Endometrium (tissue), 2 donors: ENCODE data around the gene TLE2.

Experiments used
- FAIRE-seq: peaks from 2 replicates; lab custom pipeline; 2012; peaks lifted over from hg19 to GRCh38; lab: Jason Lieb, UNC
- donor health status: control.
- donor health status: control.

Gene TLE2

DNA sequence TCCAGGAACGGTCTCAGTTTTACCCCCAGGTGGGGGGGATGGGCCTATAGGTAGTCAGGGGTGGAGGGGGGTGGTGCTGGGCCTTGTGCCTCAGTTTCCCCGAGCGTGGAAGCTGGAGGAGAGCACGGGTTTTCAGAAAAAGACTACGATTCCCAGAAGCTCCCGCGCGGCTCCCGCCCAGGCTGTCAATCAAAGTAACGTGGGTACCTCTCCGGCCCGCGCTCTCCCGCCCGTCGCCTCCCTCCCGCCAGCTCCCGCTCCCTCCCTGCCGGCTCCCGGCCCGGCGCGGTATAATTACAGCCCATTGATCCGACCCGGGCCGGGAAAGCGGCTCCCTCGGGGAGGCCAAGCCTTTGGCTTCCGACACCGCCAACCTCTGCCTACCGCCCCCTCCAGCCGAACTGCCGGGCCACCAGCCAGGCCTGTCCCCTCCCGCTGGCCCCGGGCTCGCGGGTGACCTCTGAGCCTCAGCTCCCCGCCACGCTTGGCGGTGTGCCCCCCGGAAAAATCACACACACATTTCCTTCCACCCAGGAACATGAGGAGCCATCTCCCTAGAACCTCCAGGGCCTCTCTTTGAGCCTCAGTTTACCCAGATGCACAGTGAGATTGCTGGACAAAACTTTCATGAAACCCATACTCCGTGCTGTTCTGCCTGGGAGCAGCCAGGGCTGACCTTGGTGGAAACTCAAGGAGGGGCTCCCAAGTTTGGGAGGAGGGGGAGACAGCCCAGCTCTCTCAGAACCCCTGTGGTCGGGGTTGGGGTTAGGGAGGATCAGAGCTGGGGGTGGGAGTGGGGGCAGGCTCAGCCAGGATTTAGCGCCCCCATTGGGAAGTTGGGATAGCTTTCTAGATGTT, 7.3 kb upstream of the TLE2 start:
- no peak for FAIRE-seq

DNA sequence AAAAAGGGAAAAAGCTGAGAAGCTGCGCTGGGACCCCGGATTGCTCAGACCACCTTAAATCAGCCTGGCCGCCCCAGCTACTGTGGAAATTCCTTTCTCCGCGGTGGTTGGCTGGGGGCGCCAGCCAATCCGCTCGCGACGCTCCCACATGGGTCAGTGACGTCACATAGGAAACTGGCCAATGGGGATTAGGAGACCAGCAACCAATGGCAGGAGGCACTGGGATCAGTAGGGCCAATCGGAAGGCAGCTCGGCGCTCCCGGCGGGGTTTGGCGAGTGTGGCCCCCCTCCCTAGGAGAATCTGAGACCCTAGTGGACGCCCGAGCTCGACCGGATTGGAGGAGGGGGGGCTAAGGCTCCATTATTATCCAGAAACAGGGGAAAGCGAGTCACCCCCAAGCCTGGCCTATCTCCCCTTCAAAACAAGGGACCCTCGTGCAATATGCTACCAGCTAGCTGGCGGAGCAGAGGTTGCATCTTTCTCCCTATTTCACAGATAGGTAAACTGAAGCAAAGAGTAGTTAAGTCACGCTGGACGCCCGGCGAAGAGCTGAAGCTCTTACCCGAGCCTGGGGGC, 6.5 kb upstream of the TLE2 start:
- peak; percentile 99 for FAIRE-seq

DNA sequence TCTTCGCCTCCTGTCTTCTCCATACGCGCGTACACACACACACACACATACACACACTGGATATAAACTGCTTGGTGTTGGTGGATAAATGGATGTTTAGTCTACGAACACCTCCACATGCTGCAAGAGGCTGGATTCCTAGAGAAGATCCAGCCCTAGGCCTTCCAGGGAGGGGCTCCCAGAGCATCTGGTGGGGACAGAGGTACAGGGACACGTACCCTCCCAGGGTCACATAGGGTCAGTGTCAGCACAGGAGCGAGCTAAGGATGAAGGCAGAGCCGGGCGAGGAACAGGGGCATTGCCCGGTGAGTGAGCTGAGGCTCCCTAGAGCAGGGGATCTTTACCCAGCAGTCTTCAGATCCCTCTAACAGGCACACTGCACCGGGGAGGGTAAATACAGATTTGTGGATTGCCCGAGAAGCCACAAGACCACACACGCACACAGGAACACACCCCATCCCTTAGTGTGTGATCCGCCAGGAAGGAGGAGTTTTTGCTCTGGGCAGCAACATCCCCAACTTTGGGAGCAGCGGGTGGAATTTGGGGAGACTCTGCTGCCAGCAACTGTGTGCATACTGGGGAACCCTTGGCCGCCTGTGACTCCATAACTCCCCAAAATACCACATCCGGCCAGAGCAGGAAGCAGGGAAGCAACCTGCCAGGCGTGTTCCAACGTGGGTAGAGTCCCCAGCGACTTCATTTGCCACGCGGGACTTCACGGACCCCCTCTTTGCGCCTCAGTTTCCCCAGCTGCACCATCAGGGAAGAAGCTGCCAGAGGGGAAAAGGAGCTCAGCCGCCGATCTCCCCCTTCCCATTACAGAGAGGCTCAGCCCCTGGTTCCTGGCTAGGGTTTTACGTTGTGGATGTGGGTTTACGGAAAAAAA, 5.8 kb upstream of the TLE2 start:
- FAIRE-seq: no peak

DNA sequence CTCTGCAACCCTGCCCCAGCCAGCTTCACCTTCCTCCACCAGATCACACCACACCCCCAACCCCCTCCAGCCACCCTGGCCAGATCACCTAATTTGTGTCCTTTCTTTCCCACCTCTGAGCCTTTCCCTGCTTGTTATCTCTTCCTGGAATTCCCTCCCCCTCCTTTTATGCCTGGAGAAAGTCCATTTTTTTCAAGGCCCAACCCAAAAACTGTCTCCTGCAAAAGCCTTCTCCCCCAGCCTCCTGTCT, 5.3 kb upstream of the TLE2 start:
- no peak for FAIRE-seq

DNA sequence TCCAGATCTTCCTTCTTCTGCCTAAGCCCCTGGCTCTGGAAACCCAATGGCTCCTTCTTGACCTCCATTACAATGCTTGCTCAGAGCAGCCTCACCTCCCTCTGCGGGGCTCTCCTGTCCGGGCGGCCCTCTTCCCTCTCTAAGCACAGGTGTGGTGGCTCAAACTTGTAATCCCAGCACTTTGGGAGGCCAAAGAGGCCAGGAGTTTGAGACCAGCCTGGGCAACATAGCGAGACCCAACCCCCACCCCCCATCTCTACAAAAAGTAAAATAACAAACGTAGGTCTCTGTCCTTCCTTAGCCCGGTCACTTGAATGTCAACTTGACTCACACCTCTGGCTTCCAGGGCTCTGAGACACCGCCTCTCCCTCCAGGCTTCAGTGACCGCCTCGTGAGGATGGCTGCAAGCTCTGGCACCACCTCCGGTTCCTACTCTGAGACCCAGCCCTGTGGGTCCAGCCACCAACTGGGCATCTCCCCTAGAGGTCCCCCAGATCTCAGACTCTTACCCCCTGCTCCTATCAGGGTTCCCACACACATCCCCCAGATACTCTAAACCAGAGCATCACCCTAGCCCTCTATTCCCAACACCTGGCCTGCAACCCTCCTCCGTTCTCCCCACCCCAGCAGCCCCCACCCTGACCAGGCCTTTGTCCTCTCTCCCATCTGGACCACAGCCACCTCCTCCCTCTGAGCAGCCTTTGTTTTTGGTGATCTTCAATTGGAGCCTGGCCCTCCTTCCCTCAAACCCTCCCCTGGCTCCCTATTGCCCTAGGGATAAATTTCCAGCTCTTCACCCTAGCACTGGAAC, 4.7 kb upstream of the TLE2 start:
- no peak for FAIRE-seq

DNA sequence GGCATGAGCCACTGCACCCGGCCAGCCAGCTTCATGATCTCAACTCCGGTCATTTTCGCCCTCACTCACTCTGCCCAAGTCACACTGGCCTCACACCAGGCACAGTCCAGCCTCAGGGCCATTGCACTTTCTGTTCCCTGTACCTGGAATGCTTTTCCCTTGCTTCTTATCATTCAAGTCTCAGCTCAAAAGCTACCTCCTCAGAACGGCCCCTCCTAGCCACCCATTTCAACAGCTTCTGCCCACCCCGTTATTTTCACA, 2.5 kb upstream of the TLE2 start:
- no peak for FAIRE-seq

DNA sequence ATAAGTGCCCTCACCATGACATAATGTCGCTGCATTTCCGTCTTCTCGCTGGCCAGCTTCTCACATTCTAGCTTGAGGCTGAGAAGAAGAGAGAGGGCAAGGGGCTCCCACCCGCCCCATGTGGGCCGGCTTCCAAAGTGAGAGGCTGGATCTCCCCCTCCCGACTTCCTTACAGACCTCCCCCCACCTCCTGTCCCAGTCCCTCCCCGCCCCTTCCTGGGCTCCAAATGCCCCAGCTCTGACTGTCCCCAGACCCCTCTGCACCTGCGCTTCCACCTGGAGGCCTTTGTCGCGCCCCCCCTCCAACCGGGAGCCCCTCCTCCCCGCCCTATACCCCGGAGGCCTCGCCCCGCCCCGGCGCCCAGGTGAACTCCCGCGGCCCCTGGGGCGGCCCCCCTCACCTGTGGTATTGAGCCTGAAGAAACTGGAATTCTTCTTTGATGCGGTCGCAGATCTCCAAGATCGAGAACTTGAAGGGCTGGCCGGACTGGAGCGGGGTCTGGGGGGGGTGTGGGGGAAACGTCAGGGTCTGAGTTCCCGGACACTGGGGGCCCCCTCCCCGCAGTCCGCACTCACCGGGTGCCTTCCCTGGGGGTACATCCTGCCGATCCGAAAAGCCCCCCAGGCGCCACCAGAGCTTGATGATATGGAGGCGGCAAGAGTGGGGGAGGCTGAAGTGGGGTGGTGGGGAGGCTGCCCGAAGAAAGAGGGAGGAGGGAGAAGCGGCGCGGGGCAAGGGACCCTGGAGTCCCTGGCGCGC, 595 bp downstream of the TLE2 start:
- FAIRE-seq: no peak

DNA sequence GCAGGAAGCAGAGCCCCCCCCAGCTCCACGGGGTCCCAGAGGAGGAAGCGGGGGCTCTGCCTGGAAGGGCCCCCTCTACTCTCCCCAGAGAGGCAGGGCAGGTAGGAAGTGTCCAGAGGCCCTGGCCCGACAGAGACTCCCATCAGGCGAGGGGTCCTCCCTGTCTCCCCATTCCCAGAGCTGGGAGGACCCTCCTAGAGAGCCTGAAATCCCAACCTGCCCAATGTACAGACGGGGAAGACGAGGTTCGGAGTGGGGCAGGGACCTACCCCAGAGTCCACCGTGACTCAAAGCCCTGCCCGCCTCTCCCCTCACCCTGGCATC, 1.1 kb downstream of the TLE2 start:
- FAIRE-seq: no peak

DNA sequence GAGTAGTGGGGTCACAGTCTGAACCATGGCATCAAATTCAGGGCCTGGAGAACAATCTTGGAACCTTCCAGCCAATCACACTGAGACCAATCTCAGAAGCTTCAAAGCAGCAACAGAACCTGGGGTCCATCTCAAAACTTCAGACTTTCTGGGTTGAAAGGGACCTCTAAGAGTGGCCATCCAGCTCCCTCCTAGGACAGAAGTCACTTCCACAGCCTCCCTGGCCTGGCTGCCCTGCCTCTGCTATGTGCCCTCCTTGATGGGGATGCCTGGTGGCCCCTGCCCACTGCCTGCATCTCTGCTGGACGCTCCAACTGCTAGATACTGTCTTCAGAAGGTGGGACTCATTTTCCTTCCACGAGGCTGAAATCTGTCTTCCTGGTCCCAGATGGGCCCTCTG, 1.8 kb downstream of the TLE2 start:
- no peak for FAIRE-seq

DNA sequence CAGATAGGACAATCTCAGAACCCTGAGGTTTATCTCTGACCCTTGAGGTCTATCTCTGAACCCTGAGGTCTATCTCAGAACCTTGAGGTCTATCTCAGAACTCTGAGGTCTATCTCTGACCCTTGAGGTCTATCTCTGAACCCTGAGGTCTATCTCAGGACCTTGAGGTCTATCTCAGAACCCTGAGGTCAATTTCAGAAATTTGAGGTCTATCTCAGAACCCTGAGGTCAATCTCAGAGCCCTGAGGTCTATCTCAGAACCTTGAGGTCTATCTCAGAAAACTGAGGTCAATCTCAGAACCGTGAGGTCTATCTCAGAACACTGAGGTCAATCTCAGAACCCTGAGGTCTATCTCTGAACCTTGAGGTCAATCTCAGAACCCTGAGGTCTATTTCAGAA, 2.3 kb downstream of the TLE2 start:
- no peak for FAIRE-seq

DNA sequence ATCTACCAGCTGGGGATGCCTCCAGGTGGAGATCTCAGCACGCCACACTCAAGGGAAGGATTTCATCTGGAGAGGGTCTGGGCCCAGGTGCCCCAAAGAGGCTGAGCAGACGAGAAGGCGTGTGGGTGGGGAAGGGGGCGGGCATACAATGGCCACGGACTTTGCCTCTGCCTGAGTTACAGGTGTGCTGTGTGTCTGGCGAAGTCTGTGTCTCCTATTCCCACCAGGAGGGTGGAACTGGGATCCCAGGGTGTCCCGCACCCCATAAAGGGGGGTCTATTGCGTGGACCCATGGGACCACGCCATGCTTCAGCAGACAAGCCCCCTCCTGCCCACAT, 3.6 kb downstream of the TLE2 start:
- no peak for FAIRE-seq

DNA sequence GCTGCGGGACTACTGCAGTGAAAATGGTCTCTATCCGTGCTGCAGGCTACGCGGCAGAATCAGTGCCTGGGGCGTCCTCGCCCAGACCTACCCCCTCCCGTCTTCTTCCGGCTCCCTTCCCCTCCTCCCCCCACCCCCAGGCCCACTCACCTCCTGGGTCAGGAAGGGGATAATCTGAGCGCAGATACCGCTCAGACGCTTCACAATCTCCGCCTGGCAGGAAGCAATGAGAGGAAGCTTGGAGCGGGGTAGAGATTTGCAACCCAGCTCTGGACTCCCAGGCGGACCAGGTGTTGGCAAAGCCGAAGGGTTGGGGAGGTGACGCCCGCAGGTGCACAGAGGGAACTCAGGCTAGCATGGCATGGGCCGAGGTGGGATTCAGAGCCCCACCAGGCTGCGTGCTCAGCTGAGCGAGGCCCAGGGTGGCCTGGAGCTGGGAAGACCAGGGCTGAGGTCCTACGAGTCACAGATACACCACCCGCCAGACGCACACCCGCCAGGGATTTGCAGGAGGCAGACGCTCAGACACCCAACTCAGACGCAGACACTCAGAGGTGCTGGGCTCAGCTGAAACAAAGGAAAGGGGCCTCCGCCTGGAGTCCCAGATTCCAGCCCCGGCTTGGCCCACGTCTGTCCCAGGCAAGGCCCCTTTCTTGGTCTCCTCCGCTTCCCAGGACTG, 4.1 kb downstream of the TLE2 start:
- FAIRE-seq: no peak

DNA sequence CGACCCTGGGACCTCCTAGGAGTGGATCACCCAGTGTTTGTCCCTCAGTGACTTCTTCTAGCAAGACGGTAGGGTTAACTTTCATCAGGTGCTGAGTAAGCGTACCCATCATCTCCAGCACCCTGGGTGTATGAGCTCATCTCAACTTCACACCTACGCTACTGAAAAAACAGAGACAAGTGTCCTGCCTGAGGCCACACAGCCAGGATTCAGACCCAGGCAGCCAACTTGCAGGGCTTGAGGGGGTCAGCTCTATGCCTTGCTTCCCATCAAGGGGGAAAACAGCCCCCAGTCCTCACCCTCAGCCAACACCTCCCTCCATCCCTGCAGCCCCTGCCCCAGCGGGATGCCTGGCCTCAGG, 4.6 kb downstream of the TLE2 start:
- no peak for FAIRE-seq

DNA sequence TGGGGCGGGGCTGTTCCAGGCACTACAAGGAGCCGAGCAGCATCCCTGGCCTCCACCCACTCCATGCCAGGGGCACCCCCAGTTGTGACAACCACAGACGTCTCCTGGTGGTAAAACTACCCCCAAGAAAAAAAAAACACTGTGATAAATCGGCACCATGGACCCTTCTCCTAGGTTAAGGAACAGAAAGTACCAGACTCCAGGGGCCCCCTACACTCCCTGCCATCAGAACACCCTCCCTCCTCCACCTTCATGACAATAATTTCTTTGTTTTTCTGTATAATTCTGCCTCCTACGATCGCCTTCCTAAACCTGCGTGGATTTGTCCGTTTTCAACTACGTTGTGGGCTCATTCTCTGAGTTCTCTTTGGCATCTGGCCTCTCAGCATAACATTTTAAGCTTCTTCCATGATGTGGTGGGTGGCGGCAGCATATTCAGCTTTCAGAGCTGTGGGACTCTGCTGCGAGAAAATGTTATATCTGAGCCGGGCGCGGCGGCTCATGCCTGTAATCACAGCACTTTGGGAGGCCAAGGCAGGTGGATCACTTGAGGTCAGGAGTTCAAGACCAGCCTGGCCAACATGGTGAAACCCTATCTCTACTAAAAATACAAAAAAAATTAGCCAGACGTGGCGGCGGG, 8.6 kb downstream of the TLE2 start:
- FAIRE-seq: no peak

DNA sequence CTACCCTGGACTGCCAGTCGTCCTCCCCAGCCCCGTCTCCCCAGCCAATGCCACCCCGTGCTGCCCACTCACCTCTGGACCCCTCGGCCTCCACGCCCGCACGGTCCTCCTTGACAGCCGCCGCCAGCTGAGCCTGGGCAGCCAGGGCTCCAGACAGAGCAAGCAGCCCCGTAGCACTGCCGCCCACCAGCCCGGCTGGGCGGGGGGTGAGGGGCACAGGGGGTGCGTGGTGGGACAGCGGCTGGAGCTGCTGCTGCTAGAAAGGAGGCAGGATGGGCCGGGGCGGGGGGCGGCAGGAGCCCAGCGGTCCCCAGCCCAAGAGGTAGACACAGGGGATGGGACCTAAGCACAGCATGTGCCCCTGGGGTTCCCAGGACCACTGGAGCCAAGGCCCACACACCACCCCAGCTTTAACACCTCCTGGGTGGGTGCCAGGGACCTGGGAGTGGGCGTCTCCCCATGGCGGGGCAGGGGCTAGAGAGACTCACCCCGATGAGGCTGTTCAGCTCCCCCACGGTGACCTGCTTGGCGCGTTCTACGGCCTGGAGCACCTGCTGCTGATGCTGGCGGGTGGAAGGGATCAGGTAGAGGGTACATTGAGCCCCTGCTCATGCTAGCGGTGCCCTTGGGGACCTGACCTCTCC, 9.7 kb downstream of the TLE2 start:
- no peak for FAIRE-seq

DNA sequence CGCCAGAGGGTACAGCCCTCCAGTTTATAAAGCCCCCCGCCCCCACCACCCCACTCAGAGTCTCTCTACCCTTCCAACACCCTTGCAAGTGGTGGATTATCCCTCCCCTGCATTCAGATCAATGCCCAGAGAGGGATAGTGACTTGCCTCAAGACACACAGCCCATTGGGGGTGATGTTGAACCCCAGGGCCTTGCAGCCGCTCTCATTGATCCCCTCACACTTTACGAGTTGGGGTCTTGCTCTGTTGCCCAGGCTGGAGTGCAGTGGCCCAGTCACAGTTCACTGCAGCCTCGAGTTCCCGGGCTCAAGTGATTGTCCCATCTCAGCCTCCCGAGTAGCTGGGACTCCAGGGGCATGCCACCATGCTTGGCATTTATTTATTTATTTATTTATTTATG, 11.2 kb downstream of the TLE2 start:
- FAIRE-seq: no peak

DNA sequence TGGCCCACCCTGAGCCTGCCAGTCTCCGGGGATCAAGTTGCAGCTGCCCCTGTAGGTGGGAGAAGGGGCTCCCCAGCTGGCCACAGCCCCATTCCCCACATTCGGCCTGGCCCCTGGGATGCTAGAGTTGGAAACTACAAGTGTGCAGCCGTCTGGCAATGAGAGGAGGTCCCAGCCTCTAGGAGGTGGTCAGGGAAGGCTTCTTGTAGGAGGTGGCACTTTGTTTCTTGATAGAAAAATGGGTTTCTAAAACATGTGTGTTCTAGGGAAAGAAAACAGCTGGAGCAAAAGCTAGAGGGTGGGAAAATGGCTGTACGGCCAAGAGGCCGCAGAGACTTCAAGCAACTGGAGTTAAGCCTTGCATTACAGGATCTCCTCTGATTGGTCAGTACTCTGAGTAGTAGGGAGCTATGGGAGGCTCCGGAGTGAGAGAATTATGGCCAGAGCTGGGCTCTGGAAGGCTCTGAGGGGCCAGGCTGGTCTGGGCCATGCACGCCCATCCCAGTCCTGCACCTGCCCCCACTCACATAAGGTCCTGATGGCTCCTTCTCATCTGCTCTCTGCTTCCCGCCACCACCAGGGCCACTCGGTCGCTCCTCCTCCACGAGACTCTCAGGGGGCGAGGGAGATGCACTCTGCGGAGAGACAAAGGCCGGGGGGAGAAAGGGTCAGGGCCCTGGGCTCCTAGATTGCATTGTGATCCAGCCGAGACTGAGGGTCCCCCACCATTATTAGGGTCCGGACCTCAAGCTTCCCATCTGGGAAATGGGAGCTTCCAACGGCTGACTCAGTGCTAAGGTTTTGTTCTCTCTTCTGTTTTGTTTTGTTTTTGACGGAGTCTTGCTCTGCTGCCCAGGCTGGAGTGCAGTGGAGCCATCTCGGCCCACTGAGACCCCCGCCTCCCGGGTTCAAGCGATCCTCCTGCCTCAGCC, 13.7 kb downstream of the TLE2 start:
- FAIRE-seq: no peak

DNA sequence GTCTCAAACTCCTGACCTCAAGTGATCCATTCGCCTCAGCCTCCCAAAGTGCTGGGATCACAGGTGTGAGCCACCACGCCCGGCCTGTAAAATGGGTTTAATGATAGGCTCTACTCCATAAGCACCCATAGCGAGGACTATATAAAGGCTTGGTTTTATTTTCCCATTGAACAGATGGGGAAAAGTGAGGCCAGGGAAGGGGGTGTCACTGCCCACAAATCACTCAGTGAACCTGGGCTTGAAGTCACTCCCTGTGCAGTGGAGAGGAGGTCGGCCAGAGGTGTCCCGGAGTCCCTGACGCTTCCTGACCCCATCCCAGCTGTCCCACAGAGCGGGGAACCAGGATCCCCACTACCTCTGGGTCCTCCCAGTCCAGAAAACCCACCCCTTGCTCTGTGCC, 14.9 kb downstream of the TLE2 start:
- FAIRE-seq: no peak

DNA sequence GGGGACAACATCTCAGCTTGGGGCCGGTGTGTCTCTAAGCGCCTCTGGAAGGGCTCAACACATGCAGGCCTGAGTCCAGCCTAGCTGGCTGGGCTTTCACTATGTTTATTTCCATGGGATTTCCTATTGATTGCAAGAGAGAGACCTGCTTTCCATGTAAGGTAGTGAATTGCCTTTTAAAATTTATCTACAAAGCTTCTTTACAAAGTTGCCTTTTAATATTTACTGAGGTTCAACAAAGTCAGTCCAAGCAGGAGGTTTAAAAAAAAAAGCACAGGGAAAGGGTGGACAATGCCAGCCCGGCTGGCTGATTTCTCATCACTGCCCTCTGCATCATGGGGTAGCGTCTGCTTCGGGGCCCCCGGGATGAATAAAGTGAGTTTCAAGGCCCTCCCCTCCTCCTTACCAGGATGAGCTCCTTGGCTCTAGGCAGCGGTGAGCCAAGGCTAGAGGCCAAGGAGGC, 15.8 kb downstream of the TLE2 start:
- no peak for FAIRE-seq
